ENCODE data around the gene HDAC11.

HDAC11 gene

GRCh38 chr3:13465236-13465873, 14.8 kb upstream of the HDAC11 start:
- TF ChIP-seq CTCF (IDR thresholded peaks at IDR 0.05; ENCODE audit: insufficient read depth, low read length, missing control alignments), result no peak
- POLR2A ChIA-PET, result no interaction called here
- CTCF ChIA-PET, result interaction anchor here (1.0 to 5.0 kb wide), 2 partner anchors 12 to 373 kb away, joined by 5 to 40 read pairs; no protein-coding TSS in a partner anchor
- no peak overlapping the region for H3K4me3 ChIP-seq (ENCODE audit: low read depth, low read length)
- DNase-seq (ENCODE audit: low read depth, low spot score), result no peak

GRCh38 chr3:13466781-13467180, 13.3 kb upstream of the HDAC11 start:
- POLR2A ChIA-PET, result no interaction called here
- CTCF ChIA-PET, result interaction anchor here (1.2 to 2.7 kb wide), 4 partner anchors 11 to 192 kb away, joined by 3 to 13 read pairs (median 4); no protein-coding TSS in a partner anchor
- no peak for TF ChIP-seq CTCF (IDR thresholded peaks at IDR 0.05; ENCODE audit: insufficient read depth, low read length, missing control alignments)
- no peak overlapping the region for H3K4me3 ChIP-seq (ENCODE audit: low read depth, low read length)
- no peak for DNase-seq (ENCODE audit: low read depth, low spot score)

GRCh38 chr3:13470894-13471574, 9.1 kb upstream of the HDAC11 start:
- ChIA-PET CTCF (interaction anchor here (0.8 to 1.2 kb wide), 4 partner anchors 8 to 185 kb away, joined by 3 to 4 read pairs (median 3); no protein-coding TSS in a partner anchor), POLR2A (no interaction called here)
- H3K4me3 ChIP-seq (ENCODE audit: low read depth, low read length), result no peak overlapping the region
- no peak for DNase-seq (ENCODE audit: low read depth, low spot score)
- TF ChIP-seq CTCF (IDR thresholded peaks at IDR 0.05; ENCODE audit: insufficient read depth, low read length, missing control alignments), result no peak

GRCh38 chr3:13472286-13472685, 7.8 kb upstream of the HDAC11 start:
- TF ChIP-seq CTCF (IDR thresholded peaks at IDR 0.05; ENCODE audit: insufficient read depth, low read length, missing control alignments), result no peak
- H3K4me3 ChIP-seq (ENCODE audit: low read depth, low read length), result no peak overlapping the region
- ChIA-PET POLR2A (no interaction called here), CTCF (interaction anchor here (0.8 to 1.0 kb wide), 2 partner anchors 10 to 19 kb away, joined by 3 to 4 read pairs; no protein-coding TSS in a partner anchor)
- no peak for DNase-seq (ENCODE audit: low read depth, low spot score)

GRCh38 chr3:13473020-13473419, 7.1 kb upstream of the HDAC11 start:
- ChIA-PET POLR2A (no interaction called here), CTCF (no interaction called here)
- no peak overlapping the region for H3K4me3 ChIP-seq (ENCODE audit: low read depth, low read length)
- no peak for DNase-seq (ENCODE audit: low read depth, low spot score)
- no peak for TF ChIP-seq CTCF (IDR thresholded peaks at IDR 0.05; ENCODE audit: insufficient read depth, low read length, missing control alignments)

GRCh38 chr3:13474021-13474420, 6.1 kb upstream of the HDAC11 start:
- CTCF ChIA-PET, result no interaction called here
- no peak overlapping the region for H3K4me3 ChIP-seq (ENCODE audit: low read depth, low read length)
- no peak for DNase-seq (ENCODE audit: low read depth, low spot score)
- POLR2A ChIA-PET, result no interaction called here
- TF ChIP-seq CTCF (IDR thresholded peaks at IDR 0.05; ENCODE audit: insufficient read depth, low read length, missing control alignments), result no peak
